Neural cell (in vitro differentiated cells): Measurements from ENCODE around the gene NPEPL1. TPM values are rescaled to one million over a fixed set of nuclear protein-coding genes. Genes with fewer than 3 reads are reported as not detected.

Experiments
- H2AFZ ChIP-seq: fragments of 200-600, 300-800 bp; sonication (generic), shearing (Covaris generic); 2 replicates; pipeline ENCODE4 v1.6.0; 2014; ENCODE audit warnings: low read depth, mild to moderate bottlenecking, antibody characterized with exemption, low read length, moderate library complexity
- H3F3A ChIP-seq: fragments of 200-600 bp; shearing (Covaris generic); 2 replicates; pipeline ENCODE4 v1.6.1; 2016; ENCODE audit warnings: mild to moderate bottlenecking, moderate library complexity, mixed read lengths, antibody characterized with exemption, low read length; ENCODE audit not compliant: insufficient read depth, poor library complexity, severe bottlenecking
- H3K27ac ChIP-seq: fragments of 200-600, 300-800 bp; sonication (generic), shearing (Covaris generic); 2 replicates; pipeline ENCODE4 v1.5.1; 2014; ENCODE audit warnings: mild to moderate bottlenecking, low read length, moderate library complexity
- H3K27me3 ChIP-seq: fragments of 300-800, 200-600 bp; sonication (generic), shearing (Covaris generic); 2 replicates; pipeline ENCODE4 v1.6.0; 2014; ENCODE audit warnings: mild to moderate bottlenecking, low read depth, low read length, moderate library complexity; ENCODE audit not compliant: insufficient read depth
- H3K36me3 ChIP-seq: fragments of 300-800, 200-600 bp; sonication (generic), shearing (Covaris generic); 2 replicates; pipeline ENCODE4 v1.5.1; 2014; ENCODE audit warnings: mild to moderate bottlenecking, antibody characterized with exemption, low read length, moderate library complexity; ENCODE audit not compliant: insufficient read depth
- H3K4me2 ChIP-seq: fragments of 300-800, 200-600 bp; sonication (generic), shearing (Covaris generic); 2 replicates; pipeline ENCODE4 v1.6.0; 2014; ENCODE audit warnings: mild to moderate bottlenecking, low read length
- H3K4me3 ChIP-seq: fragments of 300-800, 200-600 bp; sonication (generic), shearing (Covaris generic); 2 replicates; pipeline ENCODE4 v1.5.1; 2014; ENCODE audit warnings: mild to moderate bottlenecking, low read length, moderate library complexity
- H3K79me2 ChIP-seq: fragments of 200-600 bp; shearing (Covaris generic); replicated peaks from 2 replicates; pipeline ENCODE4 v1.6.0; 2014; ENCODE audit warnings: mild to moderate bottlenecking, low read length, moderate library complexity; ENCODE audit not compliant: insufficient read depth
- H3K9ac ChIP-seq: fragments of 300-800, 200-600 bp; sonication (generic), shearing (Covaris generic); 2 replicates; pipeline ENCODE4 v1.6.1; 2016; ENCODE audit warnings: mild to moderate bottlenecking, low read length, mixed read lengths
- H3K9me2 ChIP-seq: fragments of 200-600 bp; shearing (Covaris generic); 2 replicates; pipeline ENCODE4 v1.6.1; 2016; ENCODE audit warnings: mild to moderate bottlenecking, low read length, mixed read lengths; ENCODE audit not compliant: insufficient read depth
- H3K9me3 ChIP-seq: fragments of 200-600, 300-800 bp; sonication (generic), shearing (Covaris generic); 2 replicates; pipeline ENCODE4 v1.6.1; 2016; ENCODE audit warnings: mild to moderate bottlenecking, mixed run types, low read length, moderate library complexity, mixed read lengths
- H4K20me1 ChIP-seq: fragments of 200-600 bp; shearing (Covaris generic); 2 replicates; pipeline ENCODE4 v1.6.1; 2016; ENCODE audit warnings: mild to moderate bottlenecking, mixed run types; ENCODE audit not compliant: insufficient read depth
- CTCF ChIP-seq: fragments of 450-650 bp; IDR thresholded peaks from 2 replicates; pipeline ENCODE4 v1.5.1; 2014; ENCODE audit warnings: antibody characterized with exemption, mild to moderate bottlenecking, moderate library complexity; ENCODE audit not compliant: poor library complexity, severe bottlenecking
- EP300 ChIP-seq: fragments of 450-650 bp; conservative IDR thresholded peaks from 2 replicates; pipeline ENCODE4 v1.6.1; 2014; ENCODE audit warnings: antibody characterized with exemption, mild to moderate bottlenecking, moderate library complexity; ENCODE audit not compliant: poor library complexity, severe bottlenecking
- EZH2 ChIP-seq: fragments of 200-600, 300-800 bp; shearing (Covaris generic), sonication (generic); IDR thresholded peaks from 2 replicates; pipeline ENCODE4 v1.6.1; 2014; ENCODE audit warnings: antibody characterized with exemption, low read length, borderline replicate concordance, mild to moderate bottlenecking; ENCODE audit not compliant: insufficient read depth, poor library complexity, severe bottlenecking
- MXI1 ChIP-seq: fragments of 450-650 bp; conservative IDR thresholded peaks from 2 replicates; pipeline ENCODE4 v1.6.1; 2014; ENCODE audit warnings: antibody characterized with exemption, mild to moderate bottlenecking; ENCODE audit not compliant: poor library complexity, severe bottlenecking
- POLR2AphosphoS5 ChIP-seq: IDR thresholded peaks from 2 replicates; pipeline ENCODE4 v1.6.1; 2012
- RAD21 ChIP-seq: fragments of 450-650 bp; conservative IDR thresholded peaks from 2 replicates; pipeline ENCODE4 v1.6.1; 2014; ENCODE audit warnings: antibody characterized with exemption, mild to moderate bottlenecking, moderate library complexity
- SMC3 ChIP-seq: fragments of 450-650 bp; conservative IDR thresholded peaks from 2 replicates; pipeline ENCODE4 v1.6.1; 2014; ENCODE audit warnings: antibody characterized with exemption, mild to moderate bottlenecking, moderate library complexity; ENCODE audit not compliant: poor library complexity
- TAF1 ChIP-seq: IDR thresholded peaks from 2 replicates; pipeline ENCODE4 v1.6.1; 2012; ENCODE audit warnings: low read depth
- polyA plus RNA-seq: library from polyadenylated mRNA; depleted of rRNA; stranded (reverse); fragments of >200 nt; gene quantifications from 2 replicates; pipeline ENCODE4 v1.2.3, GENCODE V29; 2014
- TF ChIP-seq, protein P1 (sequence below): IDR thresholded peaks from 2 replicates; pipeline ENCODE4 v1.6.1; 2012; ENCODE audit warnings: borderline replicate concordance

NPEPL1 gene
- polyA plus RNA-seq, 1 donor from 2014 or later, result 63.4 TPM

GRCh38 chr20:58659841-58660240, 32.8 kb upstream of the NPEPL1 start:
- TF ChIP-seq EP300, result no peak
- no peak for TF ChIP-seq POLR2AphosphoS5
- no peak for TF ChIP-seq MXI1
- no peak for TF ChIP-seq RAD21
- Histone ChIP-seq H3K4me3 (peak overlapping the region; percentile 14), H4K20me1 (peaks cover 33% of the 10 kb centered on the region)

GRCh38 chr20:58660855-58661597, 31.6 kb upstream of the NPEPL1 start:
- Histone ChIP-seq H3K27ac (no peak overlapping the region), H2AFZ (no peak overlapping the region), H3K4me3 (no peak overlapping the region), H4K20me1 (peaks cover 25% of the 10 kb centered on the region), H3K4me2 (no peak overlapping the region), H3K27me3 (no peaks in the 10 kb centered on the region), H3F3A (no peaks in the 10 kb centered on the region), H3K9ac (no peak overlapping the region), H3K79me2 (peaks cover 55% of the 10 kb centered on the region), H3K36me3 (no peaks in the 10 kb centered on the region), H3K9me3 (no peaks in the 10 kb centered on the region), H3K9me2 (no peaks in the 10 kb centered on the region)
- no peak for TF ChIP-seq POLR2AphosphoS5
- TF ChIP-seq EP300, result no peak
- TF ChIP-seq, protein P1, sequence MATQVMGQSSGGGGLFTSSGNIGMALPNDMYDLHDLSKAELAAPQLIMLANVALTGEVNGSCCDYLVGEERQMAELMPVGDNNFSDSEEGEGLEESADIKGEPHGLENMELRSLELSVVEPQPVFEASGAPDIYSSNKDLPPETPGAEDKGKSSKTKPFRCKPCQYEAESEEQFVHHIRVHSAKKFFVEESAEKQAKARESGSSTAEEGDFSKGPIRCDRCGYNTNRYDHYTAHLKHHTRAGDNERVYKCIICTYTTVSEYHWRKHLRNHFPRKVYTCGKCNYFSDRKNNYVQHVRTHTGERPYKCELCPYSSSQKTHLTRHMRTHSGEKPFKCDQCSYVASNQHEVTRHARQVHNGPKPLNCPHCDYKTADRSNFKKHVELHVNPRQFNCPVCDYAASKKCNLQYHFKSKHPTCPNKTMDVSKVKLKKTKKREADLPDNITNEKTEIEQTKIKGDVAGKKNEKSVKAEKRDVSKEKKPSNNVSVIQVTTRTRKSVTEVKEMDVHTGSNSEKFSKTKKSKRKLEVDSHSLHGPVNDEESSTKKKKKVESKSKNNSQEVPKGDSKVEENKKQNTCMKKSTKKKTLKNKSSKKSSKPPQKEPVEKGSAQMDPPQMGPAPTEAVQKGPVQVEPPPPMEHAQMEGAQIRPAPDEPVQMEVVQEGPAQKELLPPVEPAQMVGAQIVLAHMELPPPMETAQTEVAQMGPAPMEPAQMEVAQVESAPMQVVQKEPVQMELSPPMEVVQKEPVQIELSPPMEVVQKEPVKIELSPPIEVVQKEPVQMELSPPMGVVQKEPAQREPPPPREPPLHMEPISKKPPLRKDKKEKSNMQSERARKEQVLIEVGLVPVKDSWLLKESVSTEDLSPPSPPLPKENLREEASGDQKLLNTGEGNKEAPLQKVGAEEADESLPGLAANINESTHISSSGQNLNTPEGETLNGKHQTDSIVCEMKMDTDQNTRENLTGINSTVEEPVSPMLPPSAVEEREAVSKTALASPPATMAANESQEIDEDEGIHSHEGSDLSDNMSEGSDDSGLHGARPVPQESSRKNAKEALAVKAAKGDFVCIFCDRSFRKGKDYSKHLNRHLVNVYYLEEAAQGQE, result no peak
- TF ChIP-seq RAD21, result no peak
- TF ChIP-seq TAF1, result no peak
- TF ChIP-seq CTCF, result no peak
- TF ChIP-seq EZH2, result no peak
- TF ChIP-seq SMC3, result no peak
- TF ChIP-seq MXI1, result no peak

More at GRCh38 chr20:58659841-58660240, 32.8 kb upstream of the NPEPL1 start:
- H3K4me2 ChIP-seq, result no peak overlapping the region
- no peaks in the 10 kb centered on the region for H3K36me3 ChIP-seq
- H3F3A ChIP-seq, result no peaks in the 10 kb centered on the region
- peaks cover 65% of the 10 kb centered on the region for H3K79me2 ChIP-seq
- H3K27me3 ChIP-seq, result no peaks in the 10 kb centered on the region
- no peak overlapping the region for H2AFZ ChIP-seq
- H3K27ac ChIP-seq, result no peak overlapping the region
- H3K9me2 ChIP-seq, result no peaks in the 10 kb centered on the region
- H3K9ac ChIP-seq, result no peak overlapping the region
- H3K9me3 ChIP-seq, result no peaks in the 10 kb centered on the region
